Subcutaneous adipose tissue (tissue), 4 donors: ENCODE data around the gene SOCS4. TPM values are rescaled to one million over a fixed set of nuclear protein-coding genes. Genes with fewer than 3 reads are reported as not detected.

Experiments
- total RNA-seq, 4 donors: library from RNA; depleted of rRNA; stranded (reverse); fragments of >200 nt; gene quantifications; one replicate each; pipeline ENCODE4 v1.1.0, GENCODE V29; 2016
- TF ChIP-seq, protein P1 (sequence below): fragments of 450-650 bp; IDR thresholded peaks from one replicate; pipeline ENCODE4 v1.5.1; 2016; ENCODE audit warnings: low read depth, mild to moderate bottlenecking, control low read depth, antibody characterized with exemption, moderate library complexity

The SOCS4 gene
- total RNA-seq, 4 donors from 2014 or later: 14.1 to 29.7 (median 15.0) TPM

DNA sequence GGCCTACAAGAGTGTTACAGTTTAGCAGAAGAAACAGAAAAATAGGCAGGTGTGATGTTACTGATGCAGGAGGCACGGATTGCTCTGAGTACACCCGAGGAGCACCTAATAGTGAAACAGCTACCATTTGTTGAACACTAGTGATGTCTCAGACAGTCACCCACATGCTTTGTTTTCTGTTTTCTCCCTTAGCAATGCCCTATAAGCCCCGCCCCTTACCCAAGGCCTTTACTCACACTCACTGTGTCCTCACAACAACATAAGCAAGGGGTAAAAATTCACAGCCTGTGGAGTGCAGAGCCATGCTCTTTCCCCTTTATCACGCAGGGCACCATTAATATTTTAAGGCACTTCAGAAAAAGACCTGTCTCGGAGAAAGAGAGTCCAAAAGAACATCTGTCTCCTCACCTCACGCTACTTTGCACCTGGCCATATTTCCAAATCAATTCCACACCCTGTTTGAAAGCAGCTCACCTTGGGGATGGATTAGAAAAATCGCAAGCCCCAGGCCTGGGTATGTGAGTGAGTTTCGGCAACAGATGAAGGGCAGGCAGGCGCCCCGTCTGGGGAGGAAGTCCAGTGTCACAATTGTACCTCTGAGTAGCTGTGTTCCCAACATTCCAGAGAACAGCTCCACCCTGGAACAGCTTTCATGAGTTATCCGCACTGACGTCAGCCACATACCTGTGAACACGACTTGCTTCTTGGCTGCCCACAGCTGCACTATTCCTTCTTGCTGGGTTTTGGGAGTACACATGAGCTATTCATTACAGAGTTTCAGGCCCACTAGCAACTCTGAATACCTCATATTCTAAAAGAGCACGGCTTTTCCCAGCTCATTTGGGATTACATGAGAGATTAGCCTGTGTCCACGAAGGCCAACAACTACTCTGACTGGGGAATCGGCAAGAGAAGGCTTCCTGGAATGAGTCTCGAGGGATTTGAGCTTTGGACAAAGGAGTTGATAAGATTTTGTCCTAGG, 50.4 kb downstream of the SOCS4 start:
- TF ChIP-seq, protein P1, sequence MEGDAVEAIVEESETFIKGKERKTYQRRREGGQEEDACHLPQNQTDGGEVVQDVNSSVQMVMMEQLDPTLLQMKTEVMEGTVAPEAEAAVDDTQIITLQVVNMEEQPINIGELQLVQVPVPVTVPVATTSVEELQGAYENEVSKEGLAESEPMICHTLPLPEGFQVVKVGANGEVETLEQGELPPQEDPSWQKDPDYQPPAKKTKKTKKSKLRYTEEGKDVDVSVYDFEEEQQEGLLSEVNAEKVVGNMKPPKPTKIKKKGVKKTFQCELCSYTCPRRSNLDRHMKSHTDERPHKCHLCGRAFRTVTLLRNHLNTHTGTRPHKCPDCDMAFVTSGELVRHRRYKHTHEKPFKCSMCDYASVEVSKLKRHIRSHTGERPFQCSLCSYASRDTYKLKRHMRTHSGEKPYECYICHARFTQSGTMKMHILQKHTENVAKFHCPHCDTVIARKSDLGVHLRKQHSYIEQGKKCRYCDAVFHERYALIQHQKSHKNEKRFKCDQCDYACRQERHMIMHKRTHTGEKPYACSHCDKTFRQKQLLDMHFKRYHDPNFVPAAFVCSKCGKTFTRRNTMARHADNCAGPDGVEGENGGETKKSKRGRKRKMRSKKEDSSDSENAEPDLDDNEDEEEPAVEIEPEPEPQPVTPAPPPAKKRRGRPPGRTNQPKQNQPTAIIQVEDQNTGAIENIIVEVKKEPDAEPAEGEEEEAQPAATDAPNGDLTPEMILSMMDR: no peak

- TF ChIP-seq, protein P1: no peak
Observed at GRCh38 chr14:55084401-55085059, 57.5 kb downstream of the SOCS4 start.

DNA sequence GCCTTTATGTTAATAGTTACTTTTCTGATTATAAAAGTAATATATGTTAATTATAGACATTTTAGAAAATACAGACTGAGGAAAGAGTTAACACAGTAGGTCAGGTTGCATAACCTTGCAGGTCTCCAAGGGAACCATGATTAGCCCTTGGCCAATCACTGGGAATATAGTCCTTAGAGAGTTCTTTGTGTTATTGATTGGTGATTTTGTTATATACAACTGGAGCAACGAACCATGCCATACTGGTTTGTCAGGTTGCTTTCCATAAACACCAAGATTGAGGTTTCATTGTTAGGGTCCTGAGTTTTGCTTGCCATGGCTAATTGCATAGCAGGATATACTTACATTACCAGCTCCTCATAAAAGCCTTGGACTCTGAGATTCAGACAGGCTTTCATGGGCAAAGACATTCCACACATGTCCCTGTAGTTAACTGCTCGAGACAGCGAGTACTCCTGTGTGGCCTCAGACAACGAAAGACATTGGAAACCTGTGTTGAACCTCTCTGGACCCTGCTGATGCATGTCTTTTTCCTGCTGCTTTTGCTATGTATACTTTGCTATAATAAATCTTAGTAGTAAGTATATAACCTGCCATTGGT, 58.1 kb downstream of the SOCS4 start:
- TF ChIP-seq, protein P1: no peak

DNA sequence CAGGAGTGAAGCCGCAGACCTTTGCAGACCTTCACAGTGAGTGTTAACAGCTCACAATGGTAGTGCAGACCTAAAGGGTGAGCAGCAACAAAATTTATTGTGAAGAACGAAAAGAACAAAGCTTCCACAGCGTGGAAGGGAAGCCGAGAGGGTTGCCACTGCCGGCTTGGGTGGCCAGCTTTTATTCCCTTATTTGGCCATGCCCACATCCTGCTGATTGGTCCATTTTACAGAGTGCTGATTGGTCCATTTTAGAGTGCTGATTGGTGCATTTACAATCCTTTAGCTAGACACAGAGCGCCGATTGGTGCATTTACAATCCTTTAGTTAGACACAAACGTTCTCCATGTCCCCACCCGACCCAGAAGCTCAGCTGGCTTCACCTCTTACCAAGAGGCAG, 59.9 kb downstream of the SOCS4 start:
- TF ChIP-seq, protein P1: no peak

DNA sequence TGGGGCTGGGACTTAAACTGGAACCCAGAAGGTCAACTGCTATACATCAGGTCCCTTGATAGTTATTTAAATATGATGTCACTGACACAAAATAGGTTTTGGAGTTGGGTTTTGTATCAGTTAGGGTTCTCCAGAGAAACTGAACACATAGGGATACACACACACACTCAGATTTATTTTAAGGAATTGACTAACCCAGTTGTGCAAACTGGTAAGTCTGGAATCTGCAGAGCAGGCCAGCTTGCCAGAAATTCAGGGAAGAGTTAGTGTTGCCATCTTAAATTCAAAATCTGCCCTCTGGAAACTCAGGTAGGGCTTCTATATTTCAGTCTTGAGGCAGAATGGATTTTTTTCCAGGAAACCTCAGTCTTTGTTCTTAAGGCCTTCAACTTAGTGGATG, 61.3 kb downstream of the SOCS4 start:
- TF ChIP-seq, protein P1: no peak

GRCh38 chr14:55092341-55092740, 65.3 kb downstream of the SOCS4 start:
- TF ChIP-seq, protein P1: no peak
